AG09309 (cell line): Measurements from ENCODE around the gene TNFAIP1.
A peak's percentile ranks its signal among the peaks of the same experiment; 100 is the strongest.

Experiments used
- DNase-seq: peaks from one replicate; pipeline ENCODE4 v3.0.0-alpha.2; 2010; ENCODE audit warnings: low read depth
- H3K4me3 ChIP-seq: 2 replicates; pipeline ENCODE4 v1.5.1; 2011; ENCODE audit warnings: mild to moderate bottlenecking, low read depth, low read length, moderate library complexity; ENCODE audit not compliant: control insufficient read depth
- TF ChIP-seq, protein P1 (sequence below): IDR thresholded peaks from 2 replicates; pipeline ENCODE4 v1.5.1; 2011; ENCODE audit warnings: mild to moderate bottlenecking, low read depth, low read length, inconsistent platforms; ENCODE audit not compliant: insufficient read depth, control insufficient read depth; ENCODE audit errors: missing control alignments

The TNFAIP1 gene

DNA sequence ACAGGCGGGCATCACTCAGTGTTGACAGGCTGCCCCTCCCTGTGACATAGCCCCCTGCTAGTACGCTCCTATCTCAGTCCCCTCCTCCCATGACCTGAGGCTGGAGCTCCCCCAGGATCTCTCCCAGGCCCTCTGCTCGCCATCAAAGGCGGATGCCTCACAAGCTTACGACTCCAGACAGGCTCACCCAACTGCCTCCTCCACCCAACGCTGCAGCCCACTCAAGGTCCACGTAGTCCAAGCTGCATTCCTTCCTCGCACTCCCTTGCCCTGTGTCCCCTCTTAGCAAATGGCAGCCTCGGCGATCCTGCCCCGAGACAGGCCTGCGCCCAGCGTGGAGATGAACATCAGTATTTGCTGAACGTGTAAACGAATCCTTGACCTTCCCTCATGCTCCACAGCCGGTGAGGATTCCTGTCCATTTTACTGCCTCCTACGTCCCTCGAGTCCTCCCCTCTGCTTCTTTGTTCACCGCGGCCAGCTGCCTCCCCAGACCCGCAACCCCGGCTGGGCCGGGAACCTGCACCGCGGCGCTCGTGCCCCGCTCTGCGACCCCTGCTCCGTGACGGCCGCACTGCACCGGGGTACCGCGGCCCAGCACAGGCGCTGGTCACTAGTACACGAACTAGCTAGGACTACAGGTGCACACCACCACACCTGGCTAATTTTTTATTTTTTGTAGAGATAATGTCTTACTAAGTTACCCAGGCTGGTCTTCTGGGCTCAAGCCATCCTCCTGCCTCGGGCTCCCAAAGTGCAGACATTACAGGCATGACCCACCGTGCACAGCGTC, 17.4 kb upstream of the TNFAIP1 start:
- peak overlapping the region; percentile 64 for H3K4me3 ChIP-seq
- TF ChIP-seq, protein P1, sequence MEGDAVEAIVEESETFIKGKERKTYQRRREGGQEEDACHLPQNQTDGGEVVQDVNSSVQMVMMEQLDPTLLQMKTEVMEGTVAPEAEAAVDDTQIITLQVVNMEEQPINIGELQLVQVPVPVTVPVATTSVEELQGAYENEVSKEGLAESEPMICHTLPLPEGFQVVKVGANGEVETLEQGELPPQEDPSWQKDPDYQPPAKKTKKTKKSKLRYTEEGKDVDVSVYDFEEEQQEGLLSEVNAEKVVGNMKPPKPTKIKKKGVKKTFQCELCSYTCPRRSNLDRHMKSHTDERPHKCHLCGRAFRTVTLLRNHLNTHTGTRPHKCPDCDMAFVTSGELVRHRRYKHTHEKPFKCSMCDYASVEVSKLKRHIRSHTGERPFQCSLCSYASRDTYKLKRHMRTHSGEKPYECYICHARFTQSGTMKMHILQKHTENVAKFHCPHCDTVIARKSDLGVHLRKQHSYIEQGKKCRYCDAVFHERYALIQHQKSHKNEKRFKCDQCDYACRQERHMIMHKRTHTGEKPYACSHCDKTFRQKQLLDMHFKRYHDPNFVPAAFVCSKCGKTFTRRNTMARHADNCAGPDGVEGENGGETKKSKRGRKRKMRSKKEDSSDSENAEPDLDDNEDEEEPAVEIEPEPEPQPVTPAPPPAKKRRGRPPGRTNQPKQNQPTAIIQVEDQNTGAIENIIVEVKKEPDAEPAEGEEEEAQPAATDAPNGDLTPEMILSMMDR = no peak
- DNase-seq = no peak

DNA sequence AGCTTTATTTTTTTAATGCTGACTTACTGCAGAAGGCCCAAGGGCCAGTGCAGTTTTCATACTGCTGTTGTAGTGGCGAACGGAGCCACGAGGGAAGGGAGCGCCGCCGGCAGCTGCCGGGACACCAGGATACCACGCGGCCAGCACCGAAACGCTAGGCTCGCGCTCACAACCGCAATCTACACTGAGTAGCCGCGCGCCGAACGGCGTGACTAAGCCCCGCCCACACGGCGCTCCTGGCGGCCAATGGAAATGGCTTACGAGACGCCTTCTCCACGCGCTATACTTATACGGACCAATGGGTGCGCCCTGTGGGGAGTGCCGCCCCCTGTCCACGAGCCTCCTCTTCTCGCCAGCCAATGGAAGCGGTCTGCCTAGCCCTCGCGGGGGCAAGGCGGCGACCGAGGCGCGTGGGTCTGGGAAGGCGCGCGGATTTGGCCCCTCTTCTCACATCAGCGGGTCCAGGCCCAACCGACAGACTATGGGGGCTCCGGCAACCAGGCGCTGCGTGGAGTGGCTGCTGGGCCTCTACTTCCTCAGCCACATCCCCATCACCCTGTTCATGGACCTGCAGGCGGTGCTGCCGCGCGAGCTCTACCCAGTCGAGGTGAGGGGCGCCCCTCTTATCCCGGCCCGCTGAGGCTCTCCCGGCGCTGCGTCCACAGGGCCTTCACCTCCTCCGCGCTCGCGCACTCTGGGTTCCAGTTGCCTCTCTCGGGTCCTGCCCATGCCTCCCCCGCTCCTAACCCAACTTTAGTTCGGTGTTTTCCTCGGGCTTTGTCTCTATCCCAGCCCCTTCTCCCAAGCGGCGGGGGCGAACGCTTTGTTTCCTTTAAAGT, 16.6 kb upstream of the TNFAIP1 start, which contains the start of gene TMEM97:
TSS of gene TMEM97 (plus strand) at position 442 of the 839 bp plus-strand sequence. CDS start at position 482, 40 bp downstream.
- TF ChIP-seq, protein P1 = no peak
- H3K4me3 ChIP-seq = peak within 1 kb of the TSS; percentile 64
- DNase-seq = peak; percentile 84

DNA sequence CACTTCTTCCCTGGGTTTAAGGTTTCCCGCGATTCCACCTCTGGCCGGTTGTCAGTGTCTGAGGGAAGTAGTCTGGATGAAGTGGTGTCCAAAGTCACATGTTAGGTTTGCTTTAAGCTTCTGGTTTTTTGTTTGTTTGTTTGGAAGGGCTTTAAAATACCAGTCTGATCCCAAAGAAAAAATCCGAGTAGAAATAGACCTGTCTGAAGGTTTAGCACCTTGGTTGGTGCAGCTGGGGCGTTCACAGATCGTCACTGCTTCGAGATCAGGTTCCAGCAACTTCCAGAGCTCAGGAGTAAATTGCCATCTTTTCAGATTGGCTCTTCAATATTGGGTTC, 16.0 kb upstream of the TNFAIP1 start:
- DNase-seq = no peak
- peak overlapping the region; percentile 64 for H3K4me3 ChIP-seq
- TF ChIP-seq, protein P1 = no peak

DNA sequence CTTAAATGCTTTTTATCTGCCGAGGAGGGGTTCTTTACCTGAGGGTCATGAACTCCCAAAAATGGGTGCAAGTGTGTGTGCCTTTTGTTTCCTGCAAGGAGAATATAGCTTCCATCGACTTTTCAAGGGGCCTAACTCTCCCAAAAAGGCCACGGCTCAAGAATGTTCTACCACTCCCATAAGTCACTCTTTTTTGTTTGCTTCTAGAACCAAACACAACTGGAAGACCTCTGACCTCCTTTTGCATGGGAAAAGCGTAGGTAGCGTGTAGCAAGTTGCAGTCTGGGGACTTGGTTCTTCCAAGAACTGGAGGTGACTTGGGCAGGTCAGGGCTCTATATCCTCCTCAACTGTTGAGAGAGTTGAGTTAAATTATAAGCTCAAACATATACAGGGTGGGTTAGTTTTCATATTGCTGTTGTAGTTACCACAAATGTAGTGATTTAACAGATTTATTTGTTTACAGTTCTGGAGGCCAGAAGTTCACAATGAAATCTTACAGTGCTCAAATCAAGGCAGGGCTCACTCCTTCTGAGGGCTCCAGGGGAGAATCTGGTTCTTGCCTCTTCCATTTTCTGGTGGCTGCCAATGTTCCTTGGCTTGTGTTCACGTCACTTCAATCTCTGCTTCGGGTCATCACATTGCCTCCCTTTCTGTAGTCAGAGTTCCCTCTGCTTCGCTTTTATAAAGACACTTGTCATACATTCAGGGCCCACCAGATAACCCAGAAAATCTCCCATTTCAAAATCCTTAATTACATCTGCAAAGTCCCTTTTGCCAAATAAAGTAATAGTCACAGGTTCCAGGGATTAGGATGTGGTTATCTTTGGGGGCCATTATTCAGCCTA, 15.1 kb upstream of the TNFAIP1 start:
- TF ChIP-seq, protein P1 = no peak
- DNase-seq = no peak
- H3K4me3 ChIP-seq = no peak overlapping the region

DNA sequence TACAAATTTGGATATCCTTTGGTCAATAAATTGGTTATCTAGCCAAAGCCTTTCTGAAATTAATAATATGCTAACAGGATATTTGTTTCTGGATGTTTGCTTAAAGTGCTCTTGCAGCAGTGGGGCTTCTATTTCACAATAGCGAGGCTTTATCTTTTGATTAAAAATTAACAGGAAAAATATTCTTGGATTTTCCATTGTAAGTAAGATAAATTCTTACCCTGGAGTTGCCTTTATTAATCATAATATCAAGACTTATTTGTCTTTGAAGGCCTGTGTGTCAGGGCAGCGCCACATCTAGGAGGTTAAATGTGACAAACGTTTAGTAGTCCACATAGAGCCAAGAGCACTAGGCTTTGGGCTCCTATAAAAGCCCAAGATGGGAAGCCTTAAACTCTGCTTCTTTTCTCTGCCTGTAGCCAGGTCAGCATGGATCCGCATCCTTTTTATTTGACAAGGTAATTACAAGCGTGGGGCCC, 11.3 kb upstream of the TNFAIP1 start:
- DNase-seq = no peak
- TF ChIP-seq, protein P1 = no peak
- no peak overlapping the region for H3K4me3 ChIP-seq

DNA sequence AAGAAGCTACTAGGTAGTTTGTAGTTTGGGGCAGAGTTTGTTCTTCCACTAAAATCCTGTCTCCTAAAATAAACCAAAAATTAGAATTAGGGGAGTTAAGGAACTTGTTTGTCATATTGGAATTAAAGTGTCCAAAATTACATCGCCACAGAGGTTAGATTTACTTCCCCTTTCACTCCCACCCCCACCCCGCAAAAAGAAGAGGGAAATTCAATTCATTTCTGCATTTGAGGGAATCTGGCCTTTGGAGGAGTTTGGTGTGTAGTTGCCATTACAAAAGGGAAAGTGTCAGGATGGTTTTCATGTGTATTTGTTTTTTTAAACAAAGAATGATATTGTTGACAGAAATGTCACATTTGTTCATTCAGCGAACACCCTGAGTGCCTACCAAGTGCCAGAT, 10.8 kb upstream of the TNFAIP1 start:
- no peak for DNase-seq
- TF ChIP-seq, protein P1 = no peak

More for the DNA sequence above, 10.8 kb upstream of the TNFAIP1 start:
- H3K4me3 ChIP-seq = no peak overlapping the region
